Kidney epithelial cell (primary cell): Measurements from ENCODE around the gene HOMER3. TPM values are rescaled to one million over a fixed set of nuclear protein-coding genes. Genes with fewer than 3 reads are reported as not detected.

ENCODE experiments used
- DNase-seq: peaks from one replicate; pipeline ENCODE4 v3.0.0-alpha.2; 2010; ENCODE audit warnings: low read depth
- H3K27me3 ChIP-seq: 2 replicates; pipeline ENCODE4 v1.6.0; 2011; ENCODE audit warnings: low read length; ENCODE audit not compliant: control insufficient read depth, insufficient read depth
- H3K36me3 ChIP-seq: 2 replicates; pipeline ENCODE4 v1.5.1; 2011; ENCODE audit warnings: low read length; ENCODE audit not compliant: control insufficient read depth, insufficient read depth
- H3K4me3 ChIP-seq: 2 replicates; pipeline ENCODE4 v1.5.1; 2011; ENCODE audit warnings: low read depth, mild to moderate bottlenecking, control low read depth, low read length
- CTCF ChIP-seq: IDR thresholded peaks from 2 replicates; pipeline ENCODE4 v1.5.1; 2011; ENCODE audit warnings: mild to moderate bottlenecking, moderate library complexity, low read length, control low read depth, inconsistent platforms; ENCODE audit not compliant: insufficient read depth, poor library complexity, severe bottlenecking
- total RNA-seq: library from RNA; depleted of rRNA; stranded (reverse); fragments of >200 nt; gene quantifications from 2 replicates; pipeline ENCODE4 v1.2.3, GENCODE V29; 2015

Gene HOMER3
- total RNA-seq, 1 donor from 2014 or later: 109 TPM

GRCh38 chr19:18879579-18880373 is 61.2 kb downstream of the HOMER3 start:
- no peak for TF ChIP-seq CTCF
- H3K4me3 ChIP-seq: no peak overlapping the region
- peaks cover 2% of the 10 kb centered on the region for H3K27me3 ChIP-seq
- no peaks in the 10 kb centered on the region for H3K36me3 ChIP-seq
- no peak for DNase-seq

Other genes with a start within 250 kb of the HOMER3 start
- gene COMP, start 149.9 kb downstream of the HOMER3 start, total RNA-seq: not detected in 2 replicates
- 71.6 and 81.1 TPM in 2 replicates for gene UPF1, start 109.3 kb downstream of the HOMER3 start, total RNA-seq
- 2.3 and 2.9 TPM in 2 replicates for gene CERS1, start 45.1 kb downstream of the HOMER3 start, total RNA-seq
- 415 and 437 TPM in 2 replicates for gene COPE, start 21.8 kb downstream of the HOMER3 start, total RNA-seq
- 85.0 and 102 TPM in 2 replicates for gene DDX49, start 21.5 kb downstream of the HOMER3 start, total RNA-seq
- 27.7 and 29.5 TPM in 2 replicates for gene SUGP2, start 92.3 kb upstream of the HOMER3 start, total RNA-seq
- 45.0 and 57.0 TPM in 2 replicates for gene ARMC6, start 92.4 kb upstream of the HOMER3 start, total RNA-seq
- gene SLC25A42, start 122.8 kb upstream of the HOMER3 start, total RNA-seq: 2.8 and 3.0 TPM in 2 replicates
- 24.5 and 42.6 TPM in 2 replicates for gene TMEM161A, start 197.3 kb upstream of the HOMER3 start, total RNA-seq
- 0.13 TPM in 1 of 2 replicates, not detected in the other for gene MEF2B, start 229.0 kb upstream of the HOMER3 start, total RNA-seq